IMR-90 (cell line): ENCODE results near the gene CCDC7. TPM values are rescaled to one million over a fixed set of nuclear protein-coding genes. Genes with fewer than 3 reads are reported as not detected.
A peak's percentile ranks its signal among the peaks of the same experiment; 100 is the strongest.

Source experiments
- ATAC-seq: fragments of 200-7000 bp; cut with Tn5 transposase; 2 replicates; pipeline ENCODE4 v1.9.1; 2020; ENCODE audit warnings: low read depth, mild to moderate bottlenecking, moderate library complexity
- Bru-seq: library from RNA; stranded (reverse); fragments of 400-500 nt; gene quantifications from one replicate; lab custom pipeline; 2021; lab: Mats Ljungman, UMichigan
- BruChase-seq, 2 experiments: library from RNA; stranded (reverse); fragments of 400-500 nt; gene quantifications; one replicate each; lab custom pipeline; 2021; lab: Mats Ljungman, UMichigan
- BruUV-seq: library from RNA; stranded (reverse); fragments of 400-500 nt; replicated peaks from 2 replicates; lab custom pipeline; 2021; lab: Mats Ljungman, UMichigan
- CTCF ChIA-PET: fragments of 300-600 bp; formaldehyde crosslinking; extraction: SDS; loops from one replicate; lab custom pipeline; 2021; ENCODE audit warnings: antibody characterized with exemption; lab: Yijun Ruan, JAX
- POLR2A ChIA-PET: fragments of 300-600 bp; sonication (Branson Sonifier 250); formaldehyde crosslinking; loops from one replicate; lab custom pipeline; 2022; ENCODE audit warnings: antibody characterized with exemption; ENCODE audit not compliant: unreplicated experiment; lab: Charles Lee
- DNase-seq: peaks from one replicate; pipeline ENCODE4 v3.0.0; 2013
- H2AFZ ChIP-seq: replicated peaks from 2 replicates; pipeline ENCODE3; 2013; ENCODE audit warnings: low read length, mild to moderate bottlenecking; ENCODE audit not compliant: poor library complexity
- H2AK5ac ChIP-seq: 2 replicates; pipeline ENCODE4 v1.6.1; 2013; ENCODE audit warnings: low read depth, low read length, inconsistent platforms
- H2AK9ac ChIP-seq: replicated peaks from 2 replicates; pipeline ENCODE3; 2013; ENCODE audit warnings: mild to moderate bottlenecking, low read depth, low read length, moderate library complexity; ENCODE audit not compliant: poor library complexity
- H2BK120ac ChIP-seq: 2 replicates; pipeline ENCODE4 v1.6.1; 2013; ENCODE audit warnings: low read depth, low read length, inconsistent platforms
- H2BK15ac ChIP-seq: 3 replicates; pipeline ENCODE4 v1.6.1; 2013; ENCODE audit warnings: low read depth, low read length, inconsistent platforms
- H2BK20ac ChIP-seq: 2 replicates; pipeline ENCODE4 v1.6.1; 2013; ENCODE audit warnings: low read depth, mild to moderate bottlenecking, inconsistent platforms, low read length, moderate library complexity
- H2BK5ac ChIP-seq: 2 replicates; pipeline ENCODE4 v1.6.1; 2013; ENCODE audit warnings: mild to moderate bottlenecking, low read depth, low read length, inconsistent platforms; ENCODE audit not compliant: poor library complexity, severe bottlenecking
- H3K14ac ChIP-seq: replicated peaks from 2 replicates; pipeline ENCODE4 v1.6.1; 2013; ENCODE audit warnings: low read depth, low read length, inconsistent platforms
- H3K18ac ChIP-seq: 2 replicates; pipeline ENCODE4 v1.6.1; 2013; ENCODE audit warnings: low read depth, low read length, control low read depth
- H3K23ac ChIP-seq: 2 replicates; pipeline ENCODE4 v1.6.1; 2013; ENCODE audit warnings: low read depth, low read length, inconsistent platforms
- H3K27ac ChIP-seq: 2 replicates; pipeline ENCODE4 v1.5.1; 2013; ENCODE audit warnings: mild to moderate bottlenecking, control low read depth, low read length; ENCODE audit not compliant: insufficient read depth
- H3K27me3 ChIP-seq: 2 replicates; pipeline ENCODE4 v1.6.1; 2013; ENCODE audit warnings: low read length; ENCODE audit not compliant: control insufficient read depth, insufficient read depth
- H3K36me3 ChIP-seq: 2 replicates; pipeline ENCODE4 v1.6.1; 2013; ENCODE audit warnings: low read length, mixed read lengths; ENCODE audit not compliant: control insufficient read depth, insufficient read depth
- H3K4ac ChIP-seq: 2 replicates; pipeline ENCODE4 v1.6.1; 2013; ENCODE audit warnings: low read depth, low read length, inconsistent platforms
- H3K4me1 ChIP-seq: 2 replicates; pipeline ENCODE4 v1.6.1; 2013; ENCODE audit warnings: low read length, mixed read lengths; ENCODE audit not compliant: control insufficient read depth, insufficient read depth
- H3K4me2 ChIP-seq: 2 replicates; pipeline ENCODE4 v1.6.1; 2013; ENCODE audit warnings: low read depth, mild to moderate bottlenecking, control low read depth, low read length, moderate library complexity
- H3K4me3 ChIP-seq: 2 replicates; pipeline ENCODE4 v1.5.1; 2013; ENCODE audit warnings: low read depth, mild to moderate bottlenecking, control low read depth, low read length, moderate library complexity; ENCODE audit not compliant: insufficient read depth
- H3K56ac ChIP-seq: 2 replicates; pipeline ENCODE4 v1.6.1; 2013; ENCODE audit warnings: low read length, inconsistent platforms; ENCODE audit not compliant: insufficient read depth; ENCODE audit errors: extremely low read depth
- H3K79me1 ChIP-seq, 2 experiments: 2 replicates each; pipeline ENCODE4 v1.6.1; 2013; ENCODE audit warnings: low read length in 2 of 2, inconsistent platforms in 1 of 2, low read depth in 1 of 2
- H3K9ac ChIP-seq: 2 replicates; pipeline ENCODE4 v1.6.1; 2013; ENCODE audit warnings: low read depth, low read length, control low read depth
- H3K9me1 ChIP-seq: 2 replicates; pipeline ENCODE4 v1.6.1; 2013; ENCODE audit warnings: low read length, inconsistent platforms; ENCODE audit not compliant: insufficient read depth
- H3K9me3 ChIP-seq: 2 replicates; pipeline ENCODE4 v1.6.1; 2013; ENCODE audit warnings: low read length; ENCODE audit not compliant: control insufficient read depth, insufficient read depth
- H4K20me1 ChIP-seq: 2 replicates; pipeline ENCODE4 v1.6.1; 2013; ENCODE audit warnings: low read length, inconsistent platforms; ENCODE audit not compliant: insufficient read depth
- H4K5ac ChIP-seq: 2 replicates; pipeline ENCODE4 v1.6.1; 2013; ENCODE audit warnings: mild to moderate bottlenecking, low read depth, low read length, control low read depth
- H4K8ac ChIP-seq, 2 experiments: 2 replicates each; pipeline ENCODE4 v1.6.1; 2013; ENCODE audit warnings: low read depth in 2 of 2, low read length in 2 of 2, control low read depth in 1 of 2, inconsistent platforms in 1 of 2
- H4K91ac ChIP-seq: 2 replicates; pipeline ENCODE4 v1.6.1; 2013; ENCODE audit warnings: low read depth, low read length, inconsistent platforms; ENCODE audit not compliant: insufficient read depth
- BHLHE40 ChIP-seq: fragments of 150-350 bp; IDR thresholded peaks from 2 replicates; pipeline ENCODE4 v1.6.1; 2016; ENCODE audit warnings: mild to moderate bottlenecking, low read depth, low read length
- CEBPB ChIP-seq: IDR thresholded peaks from 2 replicates; pipeline ENCODE4 v1.6.1; 2012; ENCODE audit warnings: low read depth, low read length, improper control_type of control experiment
- CHD1 ChIP-seq: IDR thresholded peaks from 2 replicates; pipeline ENCODE4 v1.6.1; 2012; ENCODE audit warnings: low read depth, low read length, improper control_type of control experiment
- FOS ChIP-seq: fragments of 150-350 bp; IDR thresholded peaks from 2 replicates; pipeline ENCODE4 v1.6.1; 2016; ENCODE audit warnings: low read depth, low read length
- MAFK ChIP-seq: IDR thresholded peaks from 2 replicates; pipeline ENCODE4 v1.6.1; 2012; ENCODE audit warnings: low read depth, low read length, improper control_type of control experiment
- MXI1 ChIP-seq: IDR thresholded peaks from 2 replicates; pipeline ENCODE4 v1.6.1; 2012; ENCODE audit warnings: low read depth, mild to moderate bottlenecking, low read length, moderate library complexity, borderline replicate concordance
- NFE2L2 ChIP-seq: fragments of 150-350 bp; IDR thresholded peaks from 2 replicates; pipeline ENCODE4 v1.6.1; 2016; ENCODE audit warnings: low read depth, mild to moderate bottlenecking, low read length
- POLR2A ChIP-seq: IDR thresholded peaks from 2 replicates; pipeline ENCODE4 v1.6.1; 2012; ENCODE audit warnings: mild to moderate bottlenecking, low read depth, low read length
- RAD21 ChIP-seq: IDR thresholded peaks from 2 replicates; pipeline ENCODE4 v1.6.1; 2012; ENCODE audit warnings: low read length, improper control_type of control experiment
- RCOR1 ChIP-seq: IDR thresholded peaks from 2 replicates; pipeline ENCODE4 v1.6.1; 2012; ENCODE audit warnings: mild to moderate bottlenecking, low read length, improper control_type of control experiment; ENCODE audit not compliant: insufficient replicate concordance
- RFX5 ChIP-seq: IDR thresholded peaks from 2 replicates; pipeline ENCODE4 v1.8.0; 2012; ENCODE audit warnings: low read depth, mild to moderate bottlenecking, low read length, moderate library complexity
- WGBS, 2 experiments: methylation state at CpG; one replicate each; pipeline versions ENCODE4 v1.1.5 to v1.1.7; 2013; ENCODE audit warnings: missing lambda C conversion rate in 2 of 2; ENCODE audit not compliant: insufficient read length in 1 of 2; ENCODE audit errors: extremely low coverage in 2 of 2; 5-methylcytosine and 5-hydroxymethylcytosine counted together
- dilution Hi-C: fragments of 300-500 bp; cut with HindIII; formaldehyde crosslinking; loops from one replicate; pipeline ENCODE4 v1.14.3; 2018; ENCODE audit warnings: low sequenced_read_pairs; ENCODE audit not compliant: unreplicated experiment
- in situ Hi-C: fragments of 300-500 bp; cut with MboI; formaldehyde crosslinking; loops from 3 replicates; pipeline ENCODE4 v1.14.3; 2019; ENCODE audit warnings: low sequenced_read_pairs, inconsistent platforms, mixed read lengths
- intact Hi-C: fragments of 100-400 bp; cut with micrococcal nuclease; formaldehyde crosslinking; loops from 2 replicates; pipeline ENCODE4 v1.10.0; 2022
- long read RNA-seq: library from polyadenylated mRNA; unstranded; transcript quantifications from one replicate; pipeline ENCODE4 v2.0.0, GENCODE V29; 2021; ENCODE audit not compliant: unreplicated experiment
- polyA plus RNA-seq, 3 experiments: library from polyadenylated mRNA; depleted of rRNA; stranded (reverse); fragments of >200 nt; gene quantifications; 2 replicates each; pipeline ENCODE4 v1.2.3, GENCODE V29; 2012; ENCODE audit warnings: low replicate concordance in 1 of 3
- total RNA-seq: library from RNA; depleted of rRNA; stranded (reverse); fragments of >200 nt; gene quantifications from 2 replicates; pipeline ENCODE4 v1.2.3, GENCODE V29; 2012; rRNA removed
- TF ChIP-seq, protein P1 (sequence below): conservative IDR thresholded peaks from 2 replicates; pipeline ENCODE4 v1.5.1; 2012; ENCODE audit warnings: mild to moderate bottlenecking, low read depth, low read length, improper control_type of control experiment
- TF ChIP-seq, protein P2 (sequence below): fragments of 150-350 bp; IDR thresholded peaks from 2 replicates; pipeline ENCODE4 v1.6.1; 2016; ENCODE audit warnings: low read depth, mild to moderate bottlenecking, low read length, moderate library complexity, borderline replicate concordance

CCDC7 gene
- total RNA-seq (3.9 and 4.3 TPM in 2 replicates), polyA plus RNA-seq (2012; rRNA removed) (0.37 and 0.74 TPM in 2 replicates), Bru-seq, nascent RNA (percentile 50 among the genes with signal in this experiment), BruChase-seq, experiment 1, labeled RNA remaining after a 6-hour chase (percentile 53 among the genes with signal in this experiment), BruChase-seq, experiment 2, labeled RNA remaining after a 2-hour chase (percentile 60 among the genes with signal in this experiment)
- polyA plus RNA-seq (2012; cell fraction: cytosol; rRNA removed): 0.05 and 0.10 TPM in 2 replicates
- polyA plus RNA-seq (2012; cell fraction: nucleus; rRNA removed; ENCODE audit: low replicate concordance): 0.33 and 1.6 TPM in 2 replicates
- long read RNA-seq: 0 reads

DNA sequence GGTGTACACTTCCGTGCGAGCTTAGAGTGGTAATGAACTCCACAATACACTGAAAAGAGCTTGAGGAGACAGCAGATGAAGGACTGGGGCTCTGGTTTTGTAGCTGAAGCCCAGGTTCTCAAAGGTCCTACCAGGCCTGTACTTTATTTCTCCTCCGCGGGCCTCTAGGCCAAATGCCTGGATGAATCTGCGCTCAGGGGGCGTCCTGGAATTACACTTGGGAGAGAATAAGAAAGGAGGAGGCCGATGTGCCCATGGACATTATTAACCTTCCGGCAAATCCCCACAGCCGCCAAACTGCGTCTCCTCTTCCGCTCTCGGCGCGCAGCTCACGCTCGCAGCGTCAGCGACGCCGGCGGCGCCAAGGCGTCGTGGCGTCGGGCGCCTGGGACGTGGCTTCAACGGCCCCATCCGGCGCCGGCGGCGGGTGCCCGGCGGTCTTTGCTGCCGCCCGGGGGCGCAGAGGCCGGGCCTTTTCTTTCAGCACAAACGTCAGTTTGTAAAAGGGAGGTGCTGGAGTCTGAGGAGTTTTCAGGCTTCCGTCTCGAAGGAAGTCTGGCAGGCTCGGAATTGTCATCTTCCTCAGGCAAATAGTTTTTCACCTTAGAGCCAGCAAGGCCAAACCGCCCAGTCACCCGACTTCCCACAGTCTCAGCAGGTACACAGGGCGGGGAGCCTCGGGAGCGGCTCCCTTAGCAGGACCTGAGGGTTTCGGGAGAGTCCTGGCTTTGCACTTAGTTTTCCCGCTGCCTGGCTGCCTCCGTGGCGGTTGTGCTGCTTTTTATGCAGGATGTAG, at the start of gene CCDC7:
Gene CCDC7, plus strand, starts transcription at position 401 of the 796 bp plus-strand sequence. CDS start 5,503 bp downstream, outside the sequence.
- peak within 1 kb of the TSS; percentile 100 for H3K23ac ChIP-seq
- H2BK15ac ChIP-seq: peak within 1 kb of the TSS; percentile 71; the same call in 1 of the 3 replicates
- intact Hi-C loops: loop anchor here (1.0 to 2.0 kb wide), 4 partner anchors 29 to 562 kb away; no protein-coding TSS in a partner anchor
- dilution Hi-C loops: no loop called here
- peaks cover 1% of the 10 kb centered on the region; the same call in 1 of the 2 replicates for H3K27me3 ChIP-seq
- peak within 1 kb of the TSS; percentile 98 for H2AK9ac ChIP-seq
- peak within 1 kb of the TSS; percentile 57 for H2BK20ac ChIP-seq
- H2AK5ac ChIP-seq: peak within 1 kb of the TSS; percentile 93
- H3K56ac ChIP-seq: peak within 1 kb of the TSS; percentile 98
- peak within 1 kb of the TSS; percentile 95 for H3K4me2 ChIP-seq
- BruUV-seq: no TSS peak
- H3K9ac ChIP-seq: peak within 1 kb of the TSS; percentile 97
- peak; percentile 84 for DNase-seq
- peak within 1 kb of the TSS; percentile 95 for H2AFZ ChIP-seq
- peak within 1 kb of the TSS; percentile 99 to 100 for H4K8ac ChIP-seq
- H3K27ac ChIP-seq: peak within 1 kb of the TSS; percentile 87
- no peaks in the 10 kb centered on the region for H4K20me1 ChIP-seq
- peak within 1 kb of the TSS; percentile 56 for H3K4me3 ChIP-seq
- H3K4me1 ChIP-seq: no peaks in the 10 kb centered on the region; the same call in 1 of the 2 replicates
- H2BK120ac ChIP-seq: peak within 1 kb of the TSS; percentile 92
- H4K5ac ChIP-seq: peak within 1 kb of the TSS; percentile 98
- in situ Hi-C loops: no loop called here
- ChIA-PET CTCF (interaction anchor here (1.0 to 1.7 kb wide), 2 partner anchors 8 to 68 kb away, joined by 3 to 4 read pairs; no protein-coding TSS in a partner anchor), POLR2A (interaction anchor here (0.6 to 0.7 kb wide), 2 partner anchors 96 to 276 kb away, joined by 3 read pairs; no protein-coding TSS in a partner anchor)
- ATAC-seq: peak; percentile 98
- peak within 1 kb of the TSS; percentile 88 for H4K91ac ChIP-seq
- no peaks in the 10 kb centered on the region for H3K9me3 ChIP-seq
- 0% methylated on average over 2 of the region's 53 CpGs; no CpG with 5 or more reads in 1 of the 2 experiments for WGBS, 2 experiments
- peaks cover 13 to 16% of the 10 kb centered on the region in 2 experiments for H3K79me1 ChIP-seq
- peak within 1 kb of the TSS; percentile 100 for H3K14ac ChIP-seq
- H2BK5ac ChIP-seq: peak within 1 kb of the TSS; percentile 84
- no peaks in the 10 kb centered on the region for H3K36me3 ChIP-seq
- H3K9me1 ChIP-seq: no peaks in the 10 kb centered on the region
- H3K18ac ChIP-seq: peak within 1 kb of the TSS; percentile 84
- H3K4ac ChIP-seq: peak within 1 kb of the TSS; percentile 99
- TF ChIP-seq CHD1 (no peak), MAFK (no peak), RCOR1 (no peak), NFE2L2 (no peak), POLR2A (peak; percentile 87), CEBPB (no peak), BHLHE40 (peak; percentile 38; the same call in 1 of the 2 replicates), RAD21 (peak; percentile 48), RFX5 (no peak), MXI1 (0 out of 2 replicates have a peak, but pooled peaks have one; percentile 17), FOS (peak; percentile 33; the same call in 1 of the 2 replicates)
- TF ChIP-seq, protein P1, sequence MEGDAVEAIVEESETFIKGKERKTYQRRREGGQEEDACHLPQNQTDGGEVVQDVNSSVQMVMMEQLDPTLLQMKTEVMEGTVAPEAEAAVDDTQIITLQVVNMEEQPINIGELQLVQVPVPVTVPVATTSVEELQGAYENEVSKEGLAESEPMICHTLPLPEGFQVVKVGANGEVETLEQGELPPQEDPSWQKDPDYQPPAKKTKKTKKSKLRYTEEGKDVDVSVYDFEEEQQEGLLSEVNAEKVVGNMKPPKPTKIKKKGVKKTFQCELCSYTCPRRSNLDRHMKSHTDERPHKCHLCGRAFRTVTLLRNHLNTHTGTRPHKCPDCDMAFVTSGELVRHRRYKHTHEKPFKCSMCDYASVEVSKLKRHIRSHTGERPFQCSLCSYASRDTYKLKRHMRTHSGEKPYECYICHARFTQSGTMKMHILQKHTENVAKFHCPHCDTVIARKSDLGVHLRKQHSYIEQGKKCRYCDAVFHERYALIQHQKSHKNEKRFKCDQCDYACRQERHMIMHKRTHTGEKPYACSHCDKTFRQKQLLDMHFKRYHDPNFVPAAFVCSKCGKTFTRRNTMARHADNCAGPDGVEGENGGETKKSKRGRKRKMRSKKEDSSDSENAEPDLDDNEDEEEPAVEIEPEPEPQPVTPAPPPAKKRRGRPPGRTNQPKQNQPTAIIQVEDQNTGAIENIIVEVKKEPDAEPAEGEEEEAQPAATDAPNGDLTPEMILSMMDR: peak; percentile 68
- TF ChIP-seq, protein P2, sequence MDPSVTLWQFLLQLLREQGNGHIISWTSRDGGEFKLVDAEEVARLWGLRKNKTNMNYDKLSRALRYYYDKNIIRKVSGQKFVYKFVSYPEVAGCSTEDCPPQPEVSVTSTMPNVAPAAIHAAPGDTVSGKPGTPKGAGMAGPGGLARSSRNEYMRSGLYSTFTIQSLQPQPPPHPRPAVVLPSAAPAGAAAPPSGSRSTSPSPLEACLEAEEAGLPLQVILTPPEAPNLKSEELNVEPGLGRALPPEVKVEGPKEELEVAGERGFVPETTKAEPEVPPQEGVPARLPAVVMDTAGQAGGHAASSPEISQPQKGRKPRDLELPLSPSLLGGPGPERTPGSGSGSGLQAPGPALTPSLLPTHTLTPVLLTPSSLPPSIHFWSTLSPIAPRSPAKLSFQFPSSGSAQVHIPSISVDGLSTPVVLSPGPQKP: no peak
